HepG2 (cell line): Measurements from ENCODE around the gene SNX27. TPM values are rescaled to one million over a fixed set of nuclear protein-coding genes. Genes with fewer than 3 reads are reported as not detected.

Source experiments
- ATAC-seq: fragments of 200-7000 bp; cut with Tn5 transposase; 3 replicates; pipeline ENCODE4 v1.9.1; 2020; ENCODE audit warnings: mild to moderate bottlenecking, moderate library complexity
- BruUV-seq: library from RNA; stranded (reverse); fragments of 400-500 nt; replicated peaks from 2 replicates; lab custom pipeline; 2021; lab: Mats Ljungman, UMichigan
- CTCF ChIA-PET: fragments of 300-600 bp; formaldehyde crosslinking; extraction: SDS; loops from one replicate; lab custom pipeline; 2021; ENCODE audit warnings: low total read pairs, inconsistent platforms, low intra/inter-chr PET ratio; lab: Yijun Ruan, JAX
- POLR2A ChIA-PET: fragments of 350-600 bp; sonication (Branson Sonifier 250); formaldehyde crosslinking; loops from one replicate; lab custom pipeline; 2020; ENCODE audit warnings: antibody characterized with exemption, inconsistent platforms; lab: Yijun Ruan, JAX
- DNase-seq: peaks from one replicate; pipeline ENCODE4 v3.0.0-alpha.2; 2015; ENCODE audit warnings: low spot score
- FAIRE-seq: peaks from 3 replicates; lab custom pipeline; 2011; peaks lifted over from hg19 to GRCh38; lab: Jason Lieb, UNC
- H2AFZ ChIP-seq: one replicate; pipeline ENCODE4 v1.6.1; 2011; ENCODE audit warnings: low read length, inconsistent platforms
- H3K27ac ChIP-seq: fragments of 300-600 bp; 3 replicates; pipeline ENCODE4 v1.8.0; 2011; ENCODE audit warnings: mixed run types, mild to moderate bottlenecking, mixed read lengths, low read length, inconsistent platforms; ENCODE audit not compliant: insufficient read depth; ENCODE audit errors: extremely low read length
- H3K27me3 ChIP-seq, 2 experiments: fragments of 200-600 bp in 1 of 2; 2 replicates in 1 of 2; 3 replicates in 1 of 2; pipeline versions ENCODE4 v1.6.0 to v1.8.0; 2011; ENCODE audit warnings: low read length in 2 of 2, mild to moderate bottlenecking in 2 of 2, moderate library complexity in 2 of 2, inconsistent platforms in 1 of 2; ENCODE audit not compliant: insufficient read depth in 2 of 2, control insufficient read depth in 1 of 2
- H3K36me3 ChIP-seq, 2 experiments: fragments of 200-600 bp in 1 of 2; replicated peaks in 1 of 2; 2 replicates in 1 of 2; 3 replicates in 1 of 2; pipeline versions ENCODE4 v1.5.1 to v1.8.0; 2011; ENCODE audit warnings: low read length in 2 of 2, inconsistent platforms in 1 of 2; ENCODE audit not compliant: insufficient read depth in 2 of 2, control insufficient read depth in 1 of 2
- H3K4me1 ChIP-seq: 2 replicates; pipeline ENCODE4 v1.5.1; 2012; ENCODE audit warnings: low read length, inconsistent platforms; ENCODE audit not compliant: insufficient read depth
- H3K4me2 ChIP-seq: 2 replicates; pipeline ENCODE4 v1.6.0; 2011; ENCODE audit warnings: low read depth, low read length, inconsistent platforms
- H3K4me3 ChIP-seq, 3 experiments: fragments of 200-600 bp in 1 of 3; sonication (generic), shearing (Covaris generic) in 1 of 3; replicated peaks in 1 of 3; 2 replicates each; pipeline ENCODE4 v1.5.1; 2011 to 2016; ENCODE audit warnings: low read length in 3 of 3, inconsistent platforms in 2 of 3, low read depth in 2 of 3, mild to moderate bottlenecking in 2 of 3, control low read depth in 1 of 3, mixed read lengths in 1 of 3; ENCODE audit not compliant: insufficient read depth in 1 of 3
- H3K79me2 ChIP-seq: one replicate; pipeline ENCODE4 v1.6.1; 2011; ENCODE audit warnings: low read length, inconsistent platforms; ENCODE audit not compliant: insufficient read depth
- H3K9ac ChIP-seq: 2 replicates; pipeline ENCODE4 v1.6.0; 2011; ENCODE audit warnings: mild to moderate bottlenecking, low read depth, low read length, inconsistent platforms; ENCODE audit not compliant: insufficient read depth
- H3K9me3 ChIP-seq: 2 replicates; pipeline ENCODE4 v1.5.1; 2012; ENCODE audit warnings: mild to moderate bottlenecking, low read length
- H4K20me1 ChIP-seq: 2 replicates; pipeline ENCODE4 v1.6.0; 2011; ENCODE audit warnings: inconsistent platforms, mild to moderate bottlenecking, low read length, moderate library complexity; ENCODE audit not compliant: insufficient read depth
- ELF4 ChIP-seq: sonication (generic); formaldehyde crosslinking; IDR thresholded peaks from 2 replicates; pipeline ENCODE4 v1.5.0; 2020; ENCODE audit warnings: missing genetic modification reagents, mild to moderate bottlenecking, moderate library complexity, borderline replicate concordance
- FOXP4 ChIP-seq: sonication (generic); formaldehyde crosslinking; IDR thresholded peaks from 2 replicates; pipeline ENCODE4 v1.4.0; 2020; ENCODE audit warnings: missing genetic modification reagents
- MAFF ChIP-seq: IDR thresholded peaks from 2 replicates; pipeline ENCODE4 v1.6.1; 2011; ENCODE audit warnings: low read depth, low read length, improper control_type of control experiment
- MAFK ChIP-seq, 2 experiments: IDR thresholded peaks in 1 of 2; conservative IDR thresholded peaks in 1 of 2; 2 replicates each; pipeline ENCODE4 v1.6.1; 2011; ENCODE audit warnings: improper control_type of control experiment in 2 of 2, low read length in 2 of 2
- MBD4 ChIP-seq: IDR thresholded peaks from 2 replicates; pipeline ENCODE4 v1.6.1; 2012; ENCODE audit warnings: low read length, inconsistent platforms, borderline replicate concordance
- PAXIP1 ChIP-seq: sonication (generic); formaldehyde crosslinking; conservative IDR thresholded peaks from 2 replicates; pipeline ENCODE4 v1.4.0; 2020; ENCODE audit warnings: mild to moderate bottlenecking, missing genetic modification reagents, moderate library complexity
- PITX1 ChIP-seq: sonication (generic); formaldehyde crosslinking; IDR thresholded peaks from 2 replicates; pipeline ENCODE4 v1.5.1; 2020; ENCODE audit warnings: mild to moderate bottlenecking, missing genetic modification reagents
- TBX2 ChIP-seq: sonication (generic); formaldehyde crosslinking; IDR thresholded peaks from 2 replicates; pipeline ENCODE4 v1.5.0; 2020; ENCODE audit warnings: missing genetic modification reagents, mild to moderate bottlenecking, borderline replicate concordance
- ZBTB33 ChIP-seq: sonication (generic); formaldehyde crosslinking; IDR thresholded peaks from 2 replicates; pipeline ENCODE4 v1.4.0; 2020; ENCODE audit warnings: missing genetic modification reagents
- ZBTB42 ChIP-seq: sonication (generic); formaldehyde crosslinking; IDR thresholded peaks from 2 replicates; pipeline ENCODE4 v1.5.0; 2020; ENCODE audit warnings: mild to moderate bottlenecking, missing genetic modification reagents
- ZNF275 ChIP-seq: sonication (generic); formaldehyde crosslinking; IDR thresholded peaks from 2 replicates; pipeline ENCODE4 v1.8.0; 2022; ENCODE audit warnings: missing genetic modification reagents, mild to moderate bottlenecking, inconsistent platforms, borderline replicate concordance
- ZNF431 ChIP-seq: sonication (generic); formaldehyde crosslinking; IDR thresholded peaks from 2 replicates; pipeline ENCODE4 v1.9.0; 2022; ENCODE audit warnings: missing genetic modification reagents, low read depth, mild to moderate bottlenecking, borderline replicate concordance
- ZNF619 ChIP-seq: sonication (generic); formaldehyde crosslinking; IDR thresholded peaks from 2 replicates; pipeline ENCODE4 v1.4.0; 2020; ENCODE audit warnings: mild to moderate bottlenecking, missing genetic modification reagents
- WGBS: methylation state at CpG from one replicate; pipeline ENCODE4 v1.1.6; 2017; ENCODE audit warnings: low lambda C conversion rate; 5-methylcytosine and 5-hydroxymethylcytosine counted together
- in situ Hi-C: cut with HindIII; loops from 2 replicates; pipeline ENCODE4 v1.10.0; 2017; ENCODE audit warnings: low pct_unique_long_range_greater_than_20kb; ENCODE audit not compliant: extremely low pct_ligation_motif_present
- intact Hi-C: fragments of 100-400 bp; cut with micrococcal nuclease; formaldehyde crosslinking; loops from one replicate; pipeline ENCODE4 v1.10.0; 2022; ENCODE audit not compliant: unreplicated experiment
- polyA plus RNA-seq, 8 experiments: library from polyadenylated mRNA; depleted of rRNA in 3 of 8; stranded (reverse) in 7 of 8; unstranded in 1 of 8; fragments of >200 nt; fragmentation: Illumina TruSeq in 4 of 8; extraction: Trizol in 4 of 8; gene quantifications; 2 replicates each; pipeline versions ENCODE4 v1.2.1 to v1.2.3, GENCODE V29; 2011 to 2016; ENCODE audit warnings: low read depth in 4 of 8, missing spikeins in 1 of 8, mixed read lengths in 1 of 8; ENCODE audit not compliant: insufficient read depth in 1 of 8
- total RNA-seq, 5 experiments: library from RNA; depleted of rRNA; stranded (reverse); fragments of >200 nt; fragmentation: Illumina TruSeq; extraction: Trizol; gene quantifications; 2 replicates each; pipeline ENCODE4 v1.2.3, GENCODE V29; 2016; ENCODE audit warnings: low read depth in 1 of 5

Gene SNX27
- total and polyA plus RNA-seq, 2 of the 13 experiments (the other 11 are each of a cell fraction or from before 2014, with no cell fraction given), result 14.4 to 17.8 TPM

GRCh38 chr1:151739590-151740355 lies 127.9 kb downstream of the SNX27 start:
- FAIRE-seq (no peak), ATAC-seq (no peak), DNase-seq (no peak)
- H4K20me1 ChIP-seq, result no peaks in the 10 kb centered on the region
- in situ Hi-C loops (loop anchor here (10.0 to 25.0 kb wide), 2 partner anchors 145 to 202 kb away; partner anchors contain the start of gene TUFT1), intact Hi-C loops (loop anchor here (5.0 kb wide), 1 partner anchor 297 kb away; no protein-coding TSS in a partner anchor)
- POLR2A ChIA-PET, result no interaction called here
- H3K4me1 ChIP-seq, result no peaks in the 10 kb centered on the region
- no peak overlapping the region for H2AFZ ChIP-seq
- no peak overlapping the region for H3K27ac ChIP-seq
- no peak overlapping the region for H3K4me3 ChIP-seq
- H3K9ac ChIP-seq, result no peak overlapping the region
- no TSS peak for BruUV-seq
- H3K79me2 ChIP-seq, result no peaks in the 10 kb centered on the region
- no peaks in the 10 kb centered on the region for H3K36me3 ChIP-seq
- no peak overlapping the region for H3K4me2 ChIP-seq
- CTCF ChIA-PET, result no interaction called here
- peaks cover 0 to 11% of the 10 kb centered on the region in 2 experiments; a peak in 2 of 5 replicates for H3K27me3 ChIP-seq
- WGBS, result 0% methylated on average over 3 of the region's 3 CpGs
- H3K9me3 ChIP-seq, result peaks cover 16% of the 10 kb centered on the region; the same call in 1 of the 2 replicates
- TF ChIP-seq ZNF619 (CRISPR knock-in tag) (no peak), ZNF275 (CRISPR knock-in tag) (no peak), ZBTB33 (CRISPR knock-in tag) (no peak), MAFF (peak; percentile 74), PAXIP1 (CRISPR knock-in tag) (no peak), TBX2 (no peak), ZNF431 (CRISPR knock-in tag) (no peak), ZBTB42 (CRISPR knock-in tag) (no peak), MAFK (conservative IDR thresholded peaks at IDR 0.05 in 1 of 2, IDR thresholded peaks at IDR 0.05 in 1 of 2; ENCODE audit: low read length in 2 of 2) (peak; percentile 80 to 82), FOXP4 (CRISPR knock-in tag) (no peak), PITX1 (no peak), ELF4 (CRISPR knock-in tag) (no peak), MBD4 (no peak)
